ENCODE measurements around the gene GNAI2. TPM values are rescaled to one million over a fixed set of nuclear protein-coding genes. Genes with fewer than 3 reads are reported as not detected.

The GNAI2 gene
- total RNA-seq, 1 donor from 2014 or later, result 118 TPM

GRCh38 chr3:50203113-50203808, 32.7 kb upstream of the GNAI2 start:
- no peak overlapping the region for H3K4me3 ChIP-seq
- no peak overlapping the region for H3K27ac ChIP-seq (replicated peaks)
- H3K27me3 ChIP-seq (ENCODE audit: low read depth), result peaks cover 70% of the 10 kb centered on the region
- H3K4me1 ChIP-seq, result peaks cover 30% of the 10 kb centered on the region
- intact Hi-C loops (cut with micrococcal nuclease), result no loop called here
- DNase-seq, result no peak
- H3K36me3 ChIP-seq, result no peaks in the 10 kb centered on the region
- no peak for TF ChIP-seq CTCF (IDR thresholded peaks at IDR 0.05; ENCODE audit: borderline replicate concordance)
- no peaks in the 10 kb centered on the region for H3K9me3 ChIP-seq (replicated peaks)

- Histone ChIP-seq H3K4me1 (peaks cover 30% of the 10 kb centered on the region), H3K4me3 (peak overlapping the region; percentile 74), H3K27me3 (ENCODE audit: low read depth) (peaks cover 62% of the 10 kb centered on the region), H3K27ac (replicated peaks) (peak overlapping the region; percentile 84), H3K36me3 (no peaks in the 10 kb centered on the region), H3K9me3 (replicated peaks) (no peaks in the 10 kb centered on the region)
- intact Hi-C loops (cut with micrococcal nuclease), result no loop called here
- no peak for DNase-seq
- TF ChIP-seq CTCF (IDR thresholded peaks at IDR 0.05; ENCODE audit: borderline replicate concordance), result no peak
These were observed 31.9 kb upstream of the GNAI2 start for GRCh38 chr3:50203809-50204803.

GRCh38 chr3:50204804-50205412, 31.1 kb upstream of the GNAI2 start, which contains the start of gene SLC38A3:
Gene SLC38A3 (plus strand): TSS chr3:50205271. CDS start chr3:50214200, 8,929 bp downstream.
- Histone ChIP-seq H3K9me3 (replicated peaks) (no peaks in the 10 kb centered on the region), H3K4me1 (peaks cover 30% of the 10 kb centered on the region), H3K4me3 (peak within 1 kb of the TSS; percentile 74), H3K27me3 (ENCODE audit: low read depth) (peaks cover 54% of the 10 kb centered on the region), H3K36me3 (no peaks in the 10 kb centered on the region), H3K27ac (replicated peaks) (peak within 1 kb of the TSS; percentile 84)
- intact Hi-C loops (cut with micrococcal nuclease), result no loop called here
- DNase-seq, result peak; percentile 35
- no peak for TF ChIP-seq CTCF (IDR thresholded peaks at IDR 0.05; ENCODE audit: borderline replicate concordance)

GRCh38 chr3:50205413-50206276, 30.4 kb upstream of the GNAI2 start:
- H3K4me1 ChIP-seq, result peaks cover 30% of the 10 kb centered on the region
- no peaks in the 10 kb centered on the region for H3K9me3 ChIP-seq (replicated peaks)
- peak overlapping the region; percentile 84 for H3K27ac ChIP-seq (replicated peaks)
- no peak for TF ChIP-seq CTCF (IDR thresholded peaks at IDR 0.05; ENCODE audit: borderline replicate concordance)
- peaks cover 51% of the 10 kb centered on the region for H3K27me3 ChIP-seq (ENCODE audit: low read depth)
- peak; percentile 57 for DNase-seq
- H3K36me3 ChIP-seq, result no peaks in the 10 kb centered on the region
- peak overlapping the region; percentile 74 for H3K4me3 ChIP-seq
- intact Hi-C loops (cut with micrococcal nuclease), result no loop called here

Measured in left ventricle myocardium inferior (tissue), 1 donor.